Osteocyte (in vitro differentiated cells): Measurements from ENCODE around the gene STAB1. TPM values are rescaled to one million over a fixed set of nuclear protein-coding genes. Genes with fewer than 3 reads are reported as not detected.

Experiments used
- DNase-seq: peaks from one replicate; pipeline ENCODE4 v3.0.0; 2021; ENCODE audit warnings: mixed read lengths; ENCODE audit not compliant: unreplicated experiment; ENCODE audit errors: extremely low spot score
- H3K27ac Mint-ChIP-seq: one replicate; pipeline ENCODE4 v1.8.0; 2021; ENCODE audit warnings: mild to moderate bottlenecking, mixed read lengths; ENCODE audit not compliant: unreplicated experiment
- H3K27me3 Mint-ChIP-seq: one replicate; pipeline ENCODE4 v1.8.0; 2021; ENCODE audit warnings: mixed read lengths; ENCODE audit not compliant: unreplicated experiment
- H3K36me3 Mint-ChIP-seq: one replicate; pipeline ENCODE4 v1.8.0; 2021; ENCODE audit warnings: mixed read lengths; ENCODE audit not compliant: unreplicated experiment
- H3K4me1 Mint-ChIP-seq: one replicate; pipeline ENCODE4 v1.8.0; 2021; ENCODE audit warnings: mixed read lengths; ENCODE audit not compliant: unreplicated experiment
- H3K4me3 Mint-ChIP-seq: one replicate; pipeline ENCODE4 v1.8.0; 2021; ENCODE audit warnings: mild to moderate bottlenecking, moderate library complexity, mixed read lengths; ENCODE audit not compliant: unreplicated experiment
- H3K9me3 Mint-ChIP-seq: one replicate; pipeline ENCODE4 v1.8.0; 2021; ENCODE audit warnings: mixed read lengths; ENCODE audit not compliant: unreplicated experiment
- CTCF ChIP-seq: fragments of 200-600 bp; sonication (generic); IDR thresholded peaks from 2 replicates; pipeline ENCODE4 v1.5.0; 2021; ENCODE audit warnings: antibody characterized with exemption, mild to moderate bottlenecking, moderate library complexity
- total RNA-seq: library from RNA; stranded (reverse); gene quantifications from 2 replicates; pipeline ENCODE4 v1.2.1, GENCODE V29; 2021

Gene STAB1
- total RNA-seq, 1 donor from 2014 or later = not detected

- DNase-seq = no peak
- H3K27ac Mint-ChIP-seq = no peak overlapping the region
- H3K9me3 Mint-ChIP-seq = no peaks in the 10 kb centered on the region
- peaks cover 29% of the 10 kb centered on the region for H3K4me1 Mint-ChIP-seq
- no peaks in the 10 kb centered on the region for H3K27me3 Mint-ChIP-seq
- peaks cover 21% of the 10 kb centered on the region for H3K36me3 Mint-ChIP-seq
- TF ChIP-seq CTCF = no peak
- H3K4me3 Mint-ChIP-seq = no peak overlapping the region
Observed at GRCh38 chr3:52541050-52541449, 45.9 kb downstream of the STAB1 start.

GRCh38 chr3:52544937-52545336 lies 49.8 kb downstream of the STAB1 start:
- H3K4me3 Mint-ChIP-seq = no peak overlapping the region
- peaks cover 5% of the 10 kb centered on the region for H3K4me1 Mint-ChIP-seq
- H3K9me3 Mint-ChIP-seq = no peaks in the 10 kb centered on the region
- H3K27me3 Mint-ChIP-seq = no peaks in the 10 kb centered on the region
- no peak for DNase-seq
- H3K36me3 Mint-ChIP-seq = peaks cover 25% of the 10 kb centered on the region
- no peak for TF ChIP-seq CTCF
- no peak overlapping the region for H3K27ac Mint-ChIP-seq

GRCh38 chr3:52546111-52546901 lies 51.2 kb downstream of the STAB1 start:
- Mint-ChIP-seq H3K9me3 (no peaks in the 10 kb centered on the region), H3K27me3 (no peaks in the 10 kb centered on the region), H3K36me3 (peaks cover 25% of the 10 kb centered on the region), H3K4me1 (peaks cover 3% of the 10 kb centered on the region), H3K4me3 (no peak overlapping the region), H3K27ac (no peak overlapping the region)
- no peak for DNase-seq
- no peak for TF ChIP-seq CTCF

GRCh38 chr3:52547143-52547542 lies 52.0 kb downstream of the STAB1 start:
- H3K36me3 Mint-ChIP-seq = peaks cover 30% of the 10 kb centered on the region

More at GRCh38 chr3:52547143-52547542, 52.0 kb downstream of the STAB1 start:
- Mint-ChIP-seq H3K4me1 (peaks cover 3% of the 10 kb centered on the region), H3K27me3 (no peaks in the 10 kb centered on the region), H3K9me3 (no peaks in the 10 kb centered on the region), H3K27ac (no peak overlapping the region), H3K4me3 (no peak overlapping the region)
- no peak for DNase-seq
- TF ChIP-seq CTCF = no peak
